ENCODE data around the gene GATD1. TPM values are rescaled to one million over a fixed set of nuclear protein-coding genes. Genes with fewer than 3 reads are reported as not detected.

Gene GATD1
- total RNA-seq, 2 donors from 2014 or later: 39.9 to 84.9 TPM

GRCh38 chr11:783581-784015, 6.3 kb upstream of the GATD1 start:
- peak; percentile 66 for TF ChIP-seq CTCF (IDR thresholded peaks at IDR 0.05)
- peak; percentile 83 for DNase-seq
- Histone ChIP-seq H3K4me1 (no peaks in the 10 kb centered on the region), H3K36me3 (no peaks in the 10 kb centered on the region), H3K9ac (ENCODE audit: low read depth in 2 of 2, low read length in 2 of 2) (peak overlapping the region in 1 of 2 donors; percentile 51), H3K27ac (no peak overlapping the region), H3K4me3 (no peak overlapping the region), H3K9me3 (no peaks in the 10 kb centered on the region), H3K27me3 (no peaks in the 10 kb centered on the region)
- intact Hi-C loops (cut with DNase I): no loop called here

- intact Hi-C loops (cut with DNase I): no loop called here
- no peaks in the 10 kb centered on the region for H3K27me3 ChIP-seq
- no peak for TF ChIP-seq CTCF (IDR thresholded peaks at IDR 0.05)
- no peaks in the 10 kb centered on the region for H3K4me1 ChIP-seq
- H3K9me3 ChIP-seq: no peaks in the 10 kb centered on the region
- no peak for DNase-seq
- H3K9ac ChIP-seq (ENCODE audit: low read depth in 2 of 2, low read length in 2 of 2): no peak overlapping the region
- no peak overlapping the region for H3K4me3 ChIP-seq
- H3K36me3 ChIP-seq: no peaks in the 10 kb centered on the region
- H3K27ac ChIP-seq: no peak overlapping the region
These were observed 5.2 kb upstream of the GATD1 start for GRCh38 chr11:782264-783174.

GRCh38 chr11:779955-780532, 2.8 kb upstream of the GATD1 start:
- TF ChIP-seq CTCF (IDR thresholded peaks at IDR 0.05): no peak
- Histone ChIP-seq H3K27ac (no peak overlapping the region), H3K4me3 (no peak overlapping the region), H3K27me3 (no peaks in the 10 kb centered on the region), H3K9me3 (no peaks in the 10 kb centered on the region), H3K36me3 (no peaks in the 10 kb centered on the region), H3K4me1 (peaks cover 15% of the 10 kb centered on the region), H3K9ac (ENCODE audit: low read depth in 2 of 2, low read length in 2 of 2) (no peak overlapping the region)
- intact Hi-C loops (cut with DNase I): no loop called here
- no peak for DNase-seq

GRCh38 chr11:778976-779954, 2.0 kb upstream of the GATD1 start:
- Histone ChIP-seq H3K27me3 (no peaks in the 10 kb centered on the region), H3K27ac (no peak overlapping the region), H3K9me3 (no peaks in the 10 kb centered on the region), H3K36me3 (no peaks in the 10 kb centered on the region), H3K4me3 (no peak overlapping the region), H3K9ac (ENCODE audit: low read depth in 2 of 2, low read length in 2 of 2) (no peak overlapping the region), H3K4me1 (peaks cover 16% of the 10 kb centered on the region)
- intact Hi-C loops (cut with DNase I): no loop called here
- DNase-seq: no peak
- no peak for TF ChIP-seq CTCF (IDR thresholded peaks at IDR 0.05)

Data from colonic mucosa (tissue), 4 donors.